ENCODE results near the gene QRFP. TPM values are rescaled to one million over a fixed set of nuclear protein-coding genes. Genes with fewer than 3 reads are reported as not detected.

QRFP gene
- polyA plus RNA-seq, 2 of the 4 experiments (the other 2 are of a cell fraction), result not detected

DNA sequence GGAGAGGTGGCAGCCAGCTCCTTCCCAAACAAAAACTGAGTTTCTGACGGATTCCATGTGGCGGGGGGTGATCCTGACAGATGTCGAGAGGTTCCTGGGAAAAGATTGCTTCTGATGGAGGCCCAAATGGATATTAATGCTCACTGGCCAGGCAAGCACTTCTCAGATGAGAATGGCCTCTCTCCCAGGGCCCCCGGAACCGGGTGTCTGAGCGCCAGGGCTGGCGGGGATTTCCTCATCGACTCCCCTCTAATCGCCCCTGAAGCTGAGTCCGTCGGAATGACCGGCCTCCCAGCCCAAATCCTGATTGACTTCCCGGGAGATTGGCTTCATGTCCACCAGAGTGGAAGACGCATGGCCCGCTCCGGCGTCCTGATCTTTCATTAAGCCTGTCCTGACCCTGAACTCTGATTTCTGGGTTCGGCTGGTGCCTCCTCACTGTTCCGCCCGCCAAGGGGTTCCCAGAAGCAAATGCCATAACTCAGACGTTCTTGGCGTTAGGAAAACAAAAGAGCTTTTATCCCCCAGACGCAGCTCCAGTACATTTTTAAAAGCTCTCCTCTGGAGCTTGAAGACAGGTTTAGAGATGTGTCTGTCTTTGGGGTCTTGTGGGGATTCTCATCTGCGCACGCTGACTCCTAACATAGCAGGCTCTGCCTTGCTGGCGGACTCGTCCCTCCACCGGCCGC lies 24.8 kb upstream of the QRFP start:
- DNase-seq (ENCODE audit: low read depth in 1 of 2, low spot score in 1 of 2), result no peak
- H3K4me2 ChIP-seq, result no peak overlapping the region
- ChIA-PET CTCF (interaction anchor here (1.8 to 2.2 kb wide), 2 partner anchors 12 to 20 kb away, joined by 5 read pairs; no protein-coding TSS in a partner anchor), POLR2A (no interaction called here)
- H3K9me3 ChIP-seq, result no peaks in the 10 kb centered on the region
- H3K4me3 ChIP-seq, result no peak overlapping the region
- 78% methylated on average over 29 of the region's 29 CpGs for WGBS (ENCODE audit: missing lambda C conversion rate)
- TF ChIP-seq, protein P1, sequence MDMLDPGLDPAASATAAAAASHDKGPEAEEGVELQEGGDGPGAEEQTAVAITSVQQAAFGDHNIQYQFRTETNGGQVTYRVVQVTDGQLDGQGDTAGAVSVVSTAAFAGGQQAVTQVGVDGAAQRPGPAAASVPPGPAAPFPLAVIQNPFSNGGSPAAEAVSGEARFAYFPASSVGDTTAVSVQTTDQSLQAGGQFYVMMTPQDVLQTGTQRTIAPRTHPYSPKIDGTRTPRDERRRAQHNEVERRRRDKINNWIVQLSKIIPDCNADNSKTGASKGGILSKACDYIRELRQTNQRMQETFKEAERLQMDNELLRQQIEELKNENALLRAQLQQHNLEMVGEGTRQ (IDR thresholded peaks at IDR 0.05), result no peak
- TF ChIP-seq CHD2 (IDR thresholded peaks at IDR 0.05; ENCODE audit: low read length, partially characterized antibody) (no peak), CBX8 (IDR thresholded peaks at IDR 0.05) (no peak), NR3C1 (IDR thresholded peaks at IDR 0.05) (no peak), KDM5A (IDR thresholded peaks at IDR 0.05) (no peak), MAZ (IDR thresholded peaks at IDR 0.05; ENCODE audit: borderline replicate concordance, low read depth, low read length) (no peak), HES2 (IDR thresholded peaks at IDR 0.05) (no peak), BHLHE40 (IDR thresholded peaks at IDR 0.05; ENCODE audit: low read depth, low read length) (no peak), MYC (IDR thresholded peaks at IDR 0.05; ENCODE audit: borderline replicate concordance, low read length) (no peak), HOXB13 (CRISPR knock-in tag; IDR thresholded peaks at IDR 0.05; ENCODE audit: low read depth) (no peak), RFX5 (IDR thresholded peaks at IDR 0.05) (no peak)
- TF ChIP-seq, protein P2, sequence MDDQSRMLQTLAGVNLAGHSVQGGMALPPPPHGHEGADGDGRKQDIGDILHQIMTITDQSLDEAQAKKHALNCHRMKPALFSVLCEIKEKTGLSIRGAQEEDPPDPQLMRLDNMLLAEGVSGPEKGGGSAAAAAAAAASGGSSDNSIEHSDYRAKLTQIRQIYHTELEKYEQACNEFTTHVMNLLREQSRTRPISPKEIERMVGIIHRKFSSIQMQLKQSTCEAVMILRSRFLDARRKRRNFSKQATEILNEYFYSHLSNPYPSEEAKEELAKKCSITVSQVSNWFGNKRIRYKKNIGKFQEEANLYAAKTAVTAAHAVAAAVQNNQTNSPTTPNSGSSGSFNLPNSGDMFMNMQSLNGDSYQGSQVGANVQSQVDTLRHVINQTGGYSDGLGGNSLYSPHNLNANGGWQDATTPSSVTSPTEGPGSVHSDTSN (IDR thresholded peaks at IDR 0.05), result no peak
- TF ChIP-seq, protein P3, sequence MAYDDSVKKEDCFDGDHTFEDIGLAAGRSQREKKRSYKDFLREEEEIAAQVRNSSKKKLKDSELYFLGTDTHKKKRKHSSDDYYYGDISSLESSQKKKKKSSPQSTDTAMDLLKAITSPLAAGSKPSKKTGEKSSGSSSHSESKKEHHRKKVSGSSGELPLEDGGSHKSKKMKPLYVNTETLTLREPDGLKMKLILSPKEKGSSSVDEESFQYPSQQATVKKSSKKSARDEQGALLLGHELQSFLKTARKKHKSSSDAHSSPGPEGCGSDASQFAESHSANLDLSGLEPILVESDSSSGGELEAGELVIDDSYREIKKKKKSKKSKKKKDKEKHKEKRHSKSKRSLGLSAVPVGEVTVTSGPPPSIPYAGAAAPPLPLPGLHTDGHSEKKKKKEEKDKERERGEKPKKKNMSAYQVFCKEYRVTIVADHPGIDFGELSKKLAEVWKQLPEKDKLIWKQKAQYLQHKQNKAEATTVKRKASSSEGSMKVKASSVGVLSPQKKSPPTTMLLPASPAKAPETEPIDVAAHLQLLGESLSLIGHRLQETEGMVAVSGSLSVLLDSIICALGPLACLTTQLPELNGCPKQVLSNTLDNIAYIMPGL (CRISPR knock-in tag; IDR thresholded peaks at IDR 0.05; ENCODE audit: borderline replicate concordance), result no peak
- no peak for ATAC-seq
- no peaks in the 10 kb centered on the region for H3K4me1 ChIP-seq
- no peak overlapping the region; a peak in 1 of 6 replicates for H3K27ac ChIP-seq
- FAIRE-seq, result no peak

DNA sequence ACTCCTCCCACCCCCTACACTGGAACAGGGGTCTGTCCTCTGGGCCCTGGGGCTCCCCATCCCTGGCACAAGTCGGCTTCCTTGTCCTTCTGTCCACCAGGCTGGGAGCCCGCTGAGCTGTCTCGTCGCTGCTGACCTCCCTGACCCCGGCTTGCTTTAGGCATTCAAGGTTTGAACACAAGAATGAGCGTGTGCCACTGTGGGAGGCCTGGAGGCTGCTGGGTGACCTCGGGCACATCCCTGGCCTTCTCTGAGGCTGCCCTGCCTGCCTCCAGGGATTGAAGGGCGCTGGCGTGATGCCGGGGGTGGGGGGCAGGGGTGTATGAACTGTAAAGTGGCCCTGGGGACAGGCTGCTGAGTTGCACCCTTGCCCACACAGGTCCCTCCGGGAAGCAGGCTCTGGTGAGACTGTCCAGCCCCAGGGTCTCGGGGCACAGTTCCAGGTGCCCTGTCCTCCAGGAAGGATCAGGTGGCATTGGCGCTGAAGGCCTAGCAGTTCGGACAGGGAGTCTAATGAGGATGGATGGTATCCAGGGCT lies 24.2 kb upstream of the QRFP start:
- no peak for ATAC-seq
- no peak for DNase-seq (ENCODE audit: low read depth in 1 of 2, low spot score in 1 of 2)
- Histone ChIP-seq H3K4me2 (no peak overlapping the region), H3K27ac (peak overlapping the region in 1 of 2 experiments; percentile 22; a peak in 1 of 6 replicates), H3K9me3 (no peaks in the 10 kb centered on the region), H3K4me3 (no peak overlapping the region), H3K4me1 (no peaks in the 10 kb centered on the region)
- no peak for FAIRE-seq
- 73% methylated on average over 10 of the region's 14 CpGs for WGBS (ENCODE audit: missing lambda C conversion rate)
- CTCF ChIA-PET, result interaction anchor here (1.0 to 2.2 kb wide), 2 partner anchors 13 to 51 kb away, joined by 5 read pairs; no protein-coding TSS in a partner anchor
- POLR2A ChIA-PET, result no interaction called here
- no peak for TF ChIP-seq CBX8 (IDR thresholded peaks at IDR 0.05)

- H3K9me3 ChIP-seq, result no peaks in the 10 kb centered on the region
- no peak overlapping the region for H3K4me2 ChIP-seq
- DNase-seq (ENCODE audit: low read depth in 1 of 2, low spot score in 1 of 2) (no peak), FAIRE-seq (no peak), ATAC-seq (no peak)
- ChIA-PET CTCF (interaction anchor here (1.0 to 1.5 kb wide), 2 partner anchors 21 to 50 kb away, joined by 3 to 5 read pairs; no protein-coding TSS in a partner anchor), POLR2A (no interaction called here)
- 85% methylated on average over 8 of the region's 8 CpGs for WGBS (ENCODE audit: missing lambda C conversion rate)
- no peaks in the 10 kb centered on the region for H3K4me1 ChIP-seq
- H3K27ac ChIP-seq, result no peak overlapping the region; a peak in 1 of 6 replicates
- H3K4me3 ChIP-seq, result no peak overlapping the region
- no peak for TF ChIP-seq ZNF302 (CRISPR knock-in tag; IDR thresholded peaks at IDR 0.05)
- no peak for TF ChIP-seq RARB (CRISPR knock-in tag; IDR thresholded peaks at IDR 0.05)
- TF ChIP-seq CHD4 (IDR thresholded peaks at IDR 0.05; ENCODE audit: borderline replicate concordance), result no peak
- no peak for TF ChIP-seq MYC (IDR thresholded peaks at IDR 0.05; ENCODE audit: borderline replicate concordance, low read length)
- no peak for TF ChIP-seq MAX (IDR thresholded peaks at IDR 0.05)
- no peak for TF ChIP-seq HOXB13 (CRISPR knock-in tag; IDR thresholded peaks at IDR 0.05; ENCODE audit: low read depth)
- TF ChIP-seq, protein P4, sequence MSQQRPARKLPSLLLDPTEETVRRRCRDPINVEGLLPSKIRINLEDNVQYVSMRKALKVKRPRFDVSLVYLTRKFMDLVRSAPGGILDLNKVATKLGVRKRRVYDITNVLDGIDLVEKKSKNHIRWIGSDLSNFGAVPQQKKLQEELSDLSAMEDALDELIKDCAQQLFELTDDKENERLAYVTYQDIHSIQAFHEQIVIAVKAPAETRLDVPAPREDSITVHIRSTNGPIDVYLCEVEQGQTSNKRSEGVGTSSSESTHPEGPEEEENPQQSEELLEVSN (IDR thresholded peaks at IDR 0.05; ENCODE audit: borderline replicate concordance, low read depth), result no peak
- TF ChIP-seq MAZ (IDR thresholded peaks at IDR 0.05; ENCODE audit: borderline replicate concordance, low read depth, low read length), result no peak
- TF ChIP-seq CBX2 (IDR thresholded peaks at IDR 0.05; ENCODE audit: borderline replicate concordance, low read depth), result no peak
- TF ChIP-seq CEBPB (IDR thresholded peaks at IDR 0.05), result no peak
- TF ChIP-seq PHF8 (IDR thresholded peaks at IDR 0.05; ENCODE audit: borderline replicate concordance, low read depth), result no peak
- no peak for TF ChIP-seq JUNB (IDR thresholded peaks at IDR 0.05)
- TF ChIP-seq TP53 (CRISPR knock-in tag; IDR thresholded peaks at IDR 0.05), result no peak
- TF ChIP-seq HES2 (IDR thresholded peaks at IDR 0.05), result no peak
- TF ChIP-seq FOSB (CRISPR knock-in tag; IDR thresholded peaks at IDR 0.05), result no peak
- TF ChIP-seq NPAS2 (CRISPR knock-in tag; IDR thresholded peaks at IDR 0.05; ENCODE audit: borderline replicate concordance), result no peak
Measured at GRCh38 chr9:130920233-130920632, 23.6 kb upstream of the QRFP start.

Measured in A549 (cell line).